GM20431 (cell line): ENCODE measurements around the gene SLCO4A1.
"Not testable (repeated sequence)": the region's sequence is repeated elsewhere in the genome, so short reads cannot be mapped to it uniquely, and the experiment has no call there.

Source experiments
- in situ Hi-C: fragments of 300-500 bp; cut with MseI, MboI; formaldehyde crosslinking; loops from one replicate; pipeline ENCODE4 v1.15.0; 2020; ENCODE audit warnings: low sequenced_read_pairs; ENCODE audit not compliant: unreplicated experiment

Gene SLCO4A1

DNA sequence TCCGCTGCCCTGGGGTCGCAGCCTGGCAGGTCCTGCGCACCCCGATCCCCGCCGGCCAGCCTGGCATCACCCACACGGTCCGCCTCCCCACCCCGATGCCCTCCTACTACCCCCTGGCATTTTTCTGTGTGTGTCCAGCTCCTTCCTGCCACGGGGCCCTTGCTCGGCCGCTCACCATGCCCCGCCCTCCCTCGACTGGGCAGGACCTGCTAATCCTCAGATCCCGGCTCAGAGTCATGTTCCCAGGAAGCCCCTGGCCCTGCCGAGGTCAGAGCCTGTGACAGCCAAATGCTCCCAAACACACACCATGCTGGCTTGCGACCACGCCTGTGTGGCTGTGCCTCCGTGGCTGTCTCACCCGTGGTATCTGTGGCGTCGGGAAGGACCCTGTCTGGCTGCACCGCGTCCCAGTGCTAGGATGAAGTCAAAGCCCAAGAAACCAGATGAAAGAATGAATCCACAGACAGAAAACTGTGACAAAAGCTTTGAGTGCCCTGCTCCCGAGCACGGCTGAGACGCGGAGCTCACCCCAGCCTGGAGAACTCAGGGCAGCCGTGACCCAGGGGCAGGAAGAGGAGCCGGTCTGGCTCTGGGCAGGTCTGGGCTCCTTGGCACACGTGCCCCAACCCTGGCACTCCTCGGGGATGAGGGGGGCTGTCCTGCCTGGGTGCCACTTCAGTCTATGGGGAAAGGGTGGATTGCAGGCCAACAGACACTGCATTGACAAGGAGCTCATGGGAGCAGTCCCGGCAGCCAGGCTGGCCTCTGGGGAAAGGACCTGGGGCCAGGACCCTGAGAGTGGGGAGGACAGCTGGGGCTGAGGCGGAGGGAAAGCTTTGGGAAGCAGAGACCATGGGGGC lies 20.8 kb upstream of the SLCO4A1 start:
- in situ Hi-C loops, result no loop called here

DNA sequence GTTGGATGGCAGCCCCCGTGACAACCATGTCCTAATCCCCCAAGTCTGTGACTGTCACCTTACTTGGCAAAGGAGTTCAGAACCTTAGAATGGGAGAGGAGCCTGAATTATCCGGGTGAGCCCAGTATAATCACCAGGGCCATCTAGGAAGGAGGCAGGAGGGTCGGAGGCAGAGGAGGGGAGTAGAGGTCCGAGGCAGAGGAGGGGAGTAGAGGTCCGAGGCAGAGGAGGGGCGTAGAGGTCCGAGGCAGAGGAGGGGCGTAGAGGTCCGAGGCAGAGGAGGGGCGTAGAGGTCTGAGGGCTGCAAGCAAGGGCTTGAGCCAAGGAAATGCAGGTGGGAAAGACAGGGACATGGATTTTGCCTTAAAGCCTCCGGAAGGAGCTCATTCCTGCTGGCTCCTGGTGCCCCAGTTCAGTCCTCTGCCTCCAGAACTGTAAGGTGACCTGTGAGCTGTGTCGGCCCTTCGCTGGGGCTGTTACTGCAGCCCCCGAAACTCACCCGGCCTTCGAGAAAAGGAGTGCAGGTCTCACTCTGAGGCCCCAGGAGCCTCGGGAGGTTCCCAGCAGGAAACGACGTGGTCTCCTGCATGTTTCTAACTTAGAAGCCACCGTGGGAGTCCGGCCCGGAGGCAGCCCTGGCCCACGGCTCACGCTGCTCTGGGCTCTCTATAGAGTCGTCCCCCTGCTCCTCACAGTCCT lies 20.0 kb upstream of the SLCO4A1 start:
- in situ Hi-C loops, result no loop called here

DNA sequence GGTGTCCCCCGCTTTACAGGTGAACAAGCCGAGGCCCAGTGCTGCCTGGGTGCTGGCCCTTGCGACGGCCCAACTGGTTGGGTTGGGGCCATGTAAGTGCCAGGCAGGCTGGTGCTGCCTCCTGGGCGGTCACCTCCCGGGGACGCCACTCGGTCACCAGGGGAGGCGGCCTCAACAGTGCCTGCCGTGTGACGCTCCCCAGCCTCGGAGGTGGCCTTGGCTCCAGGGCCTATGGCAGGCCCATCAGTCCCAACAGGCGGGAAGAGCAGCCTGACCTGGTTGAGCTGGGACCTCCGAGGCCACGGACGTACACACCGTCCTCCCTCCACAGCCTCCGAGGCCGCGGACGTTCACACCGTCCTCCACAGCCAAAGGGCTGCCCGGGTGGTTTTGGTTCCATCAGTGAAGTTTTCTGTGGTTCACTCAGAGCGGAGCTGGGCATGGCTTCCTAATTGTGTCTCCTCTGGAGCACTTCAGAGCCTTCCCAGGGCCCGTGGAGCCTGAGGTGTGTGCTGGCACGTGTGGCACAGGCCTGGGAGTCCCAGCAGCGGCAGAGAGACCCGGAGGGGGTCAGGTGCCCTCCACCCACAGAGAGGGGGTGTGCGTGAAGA lies 19.3 kb upstream of the SLCO4A1 start:
- in situ Hi-C loops, result no loop called here

DNA sequence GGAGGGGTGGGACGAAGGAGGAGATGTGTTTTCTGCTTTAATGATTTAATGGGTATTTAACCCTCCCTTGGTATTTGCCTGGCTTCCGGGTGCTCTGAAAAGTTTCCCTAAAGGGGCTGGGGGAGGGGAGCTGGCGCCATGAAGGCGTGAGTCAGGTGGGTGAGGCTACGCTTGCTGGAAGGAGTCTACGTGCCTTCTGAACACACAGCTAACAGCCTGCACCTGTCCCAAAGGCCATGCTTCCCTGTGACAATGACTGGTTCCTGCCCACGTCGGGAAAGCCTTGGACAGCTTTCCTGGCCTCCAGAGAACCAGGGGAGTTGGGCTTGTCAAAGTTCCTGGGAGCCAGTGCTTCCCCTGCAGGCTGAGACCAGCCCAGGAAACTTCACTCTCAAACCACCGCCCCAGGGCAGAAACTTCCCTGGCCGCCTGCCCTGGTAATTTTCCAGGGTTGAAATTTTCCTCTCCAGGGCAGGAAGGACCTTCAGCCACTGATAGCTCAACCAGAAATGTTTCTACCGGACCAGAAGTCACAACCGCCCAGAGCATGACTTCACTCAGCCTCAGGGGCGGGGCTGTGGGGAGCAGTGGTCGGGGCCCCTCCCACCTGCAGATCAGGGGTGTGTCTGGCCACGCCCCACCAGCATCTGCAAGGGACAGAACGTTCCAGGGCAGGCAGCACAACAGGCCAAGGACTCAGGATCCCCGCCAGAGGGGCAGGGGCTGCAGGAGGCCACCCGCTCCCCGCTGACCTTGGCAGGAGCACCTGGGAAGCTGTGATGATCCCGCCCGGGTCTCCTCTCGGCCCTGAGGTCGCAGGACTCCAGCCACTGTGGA lies 18.6 kb upstream of the SLCO4A1 start:
- in situ Hi-C loops, result no loop called here

DNA sequence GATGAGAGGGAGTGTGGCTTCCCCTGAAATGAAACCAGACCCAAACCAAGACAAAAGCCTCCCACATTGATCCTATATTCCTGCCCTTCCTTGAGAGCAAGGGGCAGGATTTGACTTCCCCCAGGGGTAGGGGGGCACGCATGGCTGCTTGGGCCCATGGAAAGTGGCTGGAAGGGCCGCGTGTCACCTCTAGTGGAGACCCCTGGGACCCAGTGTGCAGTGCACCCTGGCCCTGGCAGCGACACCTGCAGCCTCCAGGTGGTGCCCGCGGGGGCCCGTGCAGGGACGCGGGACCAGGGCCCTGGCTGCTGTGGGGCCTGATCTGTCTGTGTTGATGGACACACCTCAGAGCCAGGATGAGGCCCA lies 18.0 kb upstream of the SLCO4A1 start:
- in situ Hi-C loops, result no loop called here

DNA sequence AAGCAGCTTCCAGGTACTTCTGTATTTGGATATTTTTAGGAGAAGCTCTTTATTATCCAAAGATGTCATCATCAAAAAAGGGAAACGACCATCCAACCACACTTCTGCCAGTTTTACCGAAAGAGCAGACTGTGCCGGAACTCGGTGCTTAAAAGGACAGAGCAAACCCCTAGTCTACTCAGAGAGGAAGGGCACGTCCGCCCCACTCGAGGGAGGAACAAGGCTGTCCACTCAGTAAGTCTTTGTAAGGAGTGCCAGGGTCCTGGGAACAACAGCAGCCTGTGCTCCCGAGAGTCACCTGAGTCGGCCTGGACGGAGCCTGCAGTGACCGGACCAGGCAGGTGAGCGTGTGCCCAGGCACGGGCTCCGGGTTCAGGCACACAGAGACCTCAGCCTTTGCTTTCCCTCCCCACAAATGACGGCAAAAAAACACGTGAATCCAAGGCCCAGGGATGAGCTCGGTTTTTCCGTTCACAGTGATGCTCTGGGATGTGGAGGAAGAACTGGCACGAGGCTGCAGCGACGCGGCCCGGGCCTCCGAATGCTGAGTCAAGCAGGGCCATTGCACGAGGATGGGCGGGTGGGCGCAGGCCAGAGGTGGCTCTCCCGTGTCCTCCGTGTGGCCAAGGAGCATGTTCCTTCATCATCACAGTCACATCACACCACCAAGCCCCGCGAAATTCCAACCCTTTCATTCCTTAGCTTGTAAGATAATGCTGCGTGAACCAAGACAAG lies 17.4 kb upstream of the SLCO4A1 start:
- in situ Hi-C loops, result no loop called here

DNA sequence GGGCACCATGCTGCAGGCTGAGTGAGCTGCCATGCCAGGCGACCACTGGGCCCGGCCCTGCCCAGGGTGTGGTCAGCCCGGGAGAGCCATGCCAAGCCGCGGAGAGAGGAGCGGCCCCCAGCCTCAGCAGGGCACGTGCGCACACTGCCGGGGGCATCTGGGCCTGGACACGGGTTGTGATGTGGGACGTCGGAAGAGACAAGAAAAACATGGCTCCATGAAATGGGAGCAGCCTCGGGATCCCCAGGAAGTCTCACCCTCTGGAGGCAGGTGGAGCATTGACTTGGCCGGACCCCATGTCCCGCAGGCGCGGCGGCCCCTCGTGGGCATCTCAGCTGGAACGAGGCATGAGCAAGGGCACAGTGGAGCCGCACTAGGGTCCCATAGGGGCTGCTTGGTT lies 16.8 kb upstream of the SLCO4A1 start:
- in situ Hi-C loops, result no loop called here

DNA sequence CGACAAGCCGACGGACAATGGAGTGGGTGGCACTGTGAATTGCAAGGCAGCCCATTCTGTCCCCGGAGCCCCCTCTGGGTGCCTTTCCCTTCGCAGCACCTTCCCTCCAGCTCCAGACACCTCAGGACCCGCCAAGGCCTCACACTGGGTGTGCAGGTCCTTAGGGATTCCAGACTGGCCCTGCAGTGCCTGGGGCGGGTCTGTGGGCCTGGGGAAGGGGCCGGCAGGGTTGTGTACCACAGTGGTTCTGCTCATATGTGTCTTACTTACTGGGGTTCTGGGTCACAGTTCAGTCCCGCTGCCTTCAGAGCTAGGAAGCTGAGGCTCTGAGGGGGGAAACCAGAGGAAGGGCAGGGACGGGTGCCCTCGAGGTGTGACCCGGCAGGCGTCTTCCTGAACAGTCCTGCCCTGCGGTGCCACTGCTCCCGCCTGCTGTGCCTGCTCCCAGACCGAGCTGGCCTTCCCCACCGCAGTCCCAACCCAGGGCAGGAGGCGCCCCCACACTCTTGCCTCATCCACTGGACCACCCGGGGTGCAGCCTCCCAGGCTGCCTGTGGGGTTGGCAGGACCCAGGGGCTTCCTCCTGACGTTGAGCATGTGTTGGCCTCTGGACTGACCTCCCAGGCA lies 16.3 kb upstream of the SLCO4A1 start:
- in situ Hi-C loops, result no loop called here

DNA sequence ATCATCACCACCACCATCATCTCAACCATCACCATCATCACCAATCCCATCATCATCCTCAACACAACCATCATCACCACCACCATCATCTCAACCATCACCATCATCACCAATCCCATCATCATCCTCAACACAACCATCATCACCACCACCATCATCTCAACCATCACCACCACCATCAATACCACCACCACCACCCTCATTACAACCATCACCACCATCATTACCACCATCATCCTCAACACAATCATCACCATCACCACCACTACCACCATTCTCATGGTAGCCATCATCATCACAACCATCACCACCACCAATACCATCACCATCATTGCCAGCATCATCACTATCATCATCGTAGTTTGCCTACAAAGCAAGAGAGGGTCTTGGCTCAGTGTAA lies 14.9 kb upstream of the SLCO4A1 start:
- in situ Hi-C loops, result not testable (repeated sequence)

DNA sequence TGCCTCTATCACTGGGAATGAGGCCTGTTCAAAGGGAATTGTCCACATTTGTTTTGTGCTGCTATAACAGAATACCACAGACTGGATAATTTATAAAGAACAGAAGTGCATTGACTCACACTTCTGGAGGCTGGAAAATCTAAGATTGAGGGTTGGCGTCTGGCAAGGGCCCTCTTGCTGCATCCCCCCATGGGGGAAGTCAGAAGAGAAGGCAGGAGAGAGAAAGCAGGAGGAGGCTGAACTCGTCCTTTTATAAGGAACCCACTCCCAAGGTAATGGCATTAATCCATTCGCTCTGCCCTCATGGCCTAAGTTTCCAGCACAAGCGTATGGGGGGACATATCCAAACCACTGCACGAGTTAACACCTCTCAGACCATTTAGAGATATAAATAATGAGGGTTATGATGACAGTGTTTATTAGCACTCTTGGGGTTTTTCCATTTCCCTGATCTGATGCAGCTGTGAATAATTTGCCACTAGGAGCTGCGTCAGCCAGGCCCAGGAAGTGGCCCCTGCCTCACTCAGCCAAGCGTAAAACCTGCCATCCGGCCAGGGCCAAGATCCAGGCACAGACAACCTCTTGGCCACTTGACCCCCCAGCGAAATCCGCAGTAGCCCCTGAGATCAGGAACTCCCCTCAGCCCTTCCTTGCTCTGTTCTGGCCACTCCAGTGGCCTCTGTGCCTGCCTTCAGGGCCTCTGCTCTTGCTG lies 14.2 kb upstream of the SLCO4A1 start:
- in situ Hi-C loops, result no loop called here

DNA sequence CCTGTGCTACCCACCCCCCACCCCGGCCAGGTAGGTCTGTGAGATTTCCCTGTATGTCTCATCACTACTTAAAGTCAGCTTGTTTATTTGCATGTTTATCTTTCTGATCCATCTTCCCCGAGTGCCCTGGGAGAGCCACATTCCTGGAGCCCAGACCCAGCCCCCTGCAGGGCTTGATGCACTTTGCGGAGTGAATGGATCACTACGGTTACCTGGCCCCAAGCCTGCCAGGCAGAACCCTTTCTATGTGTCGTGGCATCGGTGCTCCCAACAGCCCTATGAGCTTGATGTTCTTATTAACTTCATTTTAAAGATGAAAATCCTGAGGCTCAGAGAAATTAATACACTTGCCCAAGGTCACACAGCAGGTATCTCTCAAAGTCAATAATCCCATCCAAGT lies 13.6 kb upstream of the SLCO4A1 start:
- in situ Hi-C loops, result no loop called here

DNA sequence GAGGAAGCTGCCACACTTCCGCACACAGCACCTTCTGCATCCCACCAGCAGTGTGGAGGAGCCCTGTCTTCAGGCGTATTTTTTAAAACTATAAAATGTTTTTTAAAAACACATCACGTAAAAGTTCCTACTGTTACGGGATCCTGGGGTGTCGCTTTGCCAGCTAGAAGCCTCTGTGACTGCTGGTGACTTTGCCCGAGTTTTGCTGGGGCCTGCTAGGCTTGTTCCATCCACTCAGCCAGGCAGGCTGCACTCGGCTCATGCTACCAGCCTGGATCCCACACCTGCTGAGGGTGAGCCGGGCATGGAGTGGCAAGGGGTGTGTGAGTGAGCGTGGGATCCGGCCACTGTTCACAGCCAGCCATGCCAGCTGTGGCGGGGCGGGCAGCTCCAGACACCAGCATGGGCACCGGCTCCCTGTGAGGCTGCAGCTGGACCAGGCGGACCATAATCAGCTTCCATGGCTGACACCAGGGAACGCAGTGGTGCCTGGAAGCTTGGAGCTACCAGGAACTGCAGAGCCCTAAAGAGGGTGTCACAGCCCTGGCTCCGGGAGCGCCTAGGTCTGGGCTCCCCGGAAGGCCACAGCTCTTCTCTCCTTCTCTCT lies 12.3 kb upstream of the SLCO4A1 start:
- in situ Hi-C loops, result no loop called here

DNA sequence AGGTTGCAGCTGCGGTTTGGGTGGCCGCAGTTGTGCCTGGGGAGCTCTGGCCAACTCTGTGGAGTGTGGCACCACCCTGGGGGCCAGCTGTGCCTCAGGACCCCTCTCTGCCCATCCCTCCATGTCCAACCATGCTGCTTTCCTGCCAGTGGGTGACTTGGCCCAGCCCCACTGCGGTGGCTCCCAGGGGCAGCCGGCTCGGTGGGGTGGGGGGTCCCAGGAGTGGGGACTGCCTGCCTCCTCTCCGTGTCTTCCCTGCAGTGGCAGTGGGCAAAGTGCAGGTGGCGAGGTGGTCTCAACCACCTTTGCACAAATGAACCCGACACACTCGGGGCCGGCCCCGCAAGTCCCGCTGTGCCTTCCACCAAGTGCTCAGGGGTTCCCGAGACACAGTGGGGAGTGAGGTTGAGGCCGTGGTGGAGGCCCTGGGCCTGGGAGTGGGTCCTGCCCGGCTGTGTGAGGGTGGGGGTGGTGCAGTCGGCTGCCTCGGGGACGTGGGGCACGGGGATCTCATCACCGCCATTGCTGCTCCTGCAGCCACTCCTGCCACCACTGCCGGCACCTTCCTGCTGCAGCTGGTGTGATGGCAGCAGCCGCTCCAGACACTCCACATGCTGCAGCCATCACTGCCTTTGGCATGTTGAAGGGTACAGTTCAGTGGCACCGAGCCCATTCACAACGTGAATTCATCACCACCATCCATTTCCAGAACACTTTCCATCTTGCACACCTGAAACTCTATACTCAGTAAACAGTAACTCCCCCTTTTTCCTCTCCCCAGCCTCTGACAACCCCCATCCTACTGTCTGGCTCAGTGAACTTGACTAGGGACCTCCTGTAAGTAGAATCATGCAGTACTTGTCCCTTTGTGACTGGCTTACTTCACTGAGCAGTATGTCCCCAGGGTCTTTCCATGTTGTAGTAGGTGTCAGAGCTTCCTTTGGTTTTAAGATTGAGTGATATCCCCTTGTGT lies 10.7 kb upstream of the SLCO4A1 start:
- in situ Hi-C loops, result no loop called here

DNA sequence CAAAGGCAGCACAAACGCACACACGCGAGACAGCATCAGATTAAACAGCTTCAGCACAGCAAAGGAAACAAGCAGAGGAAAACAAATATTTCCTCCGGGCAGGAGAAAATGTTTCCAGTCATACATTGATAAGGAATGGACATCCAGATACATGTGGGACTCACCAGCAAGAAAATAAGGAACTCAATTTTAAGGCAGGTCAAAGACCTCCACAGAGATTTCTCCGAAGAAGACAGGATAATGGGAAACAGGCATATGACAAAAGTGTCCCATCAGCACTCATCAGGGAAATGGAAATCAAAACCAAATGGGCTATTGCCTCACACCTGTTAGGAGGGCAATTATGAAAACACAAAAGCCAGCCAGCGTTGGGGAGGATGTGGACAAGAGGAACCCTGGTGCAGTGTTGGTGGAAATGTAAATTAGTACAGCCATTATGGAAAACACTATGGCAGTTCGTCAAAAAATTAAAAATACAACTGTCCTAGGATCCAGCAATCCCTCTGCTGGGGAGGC lies 9.7 kb upstream of the SLCO4A1 start:
- in situ Hi-C loops, result no loop called here

DNA sequence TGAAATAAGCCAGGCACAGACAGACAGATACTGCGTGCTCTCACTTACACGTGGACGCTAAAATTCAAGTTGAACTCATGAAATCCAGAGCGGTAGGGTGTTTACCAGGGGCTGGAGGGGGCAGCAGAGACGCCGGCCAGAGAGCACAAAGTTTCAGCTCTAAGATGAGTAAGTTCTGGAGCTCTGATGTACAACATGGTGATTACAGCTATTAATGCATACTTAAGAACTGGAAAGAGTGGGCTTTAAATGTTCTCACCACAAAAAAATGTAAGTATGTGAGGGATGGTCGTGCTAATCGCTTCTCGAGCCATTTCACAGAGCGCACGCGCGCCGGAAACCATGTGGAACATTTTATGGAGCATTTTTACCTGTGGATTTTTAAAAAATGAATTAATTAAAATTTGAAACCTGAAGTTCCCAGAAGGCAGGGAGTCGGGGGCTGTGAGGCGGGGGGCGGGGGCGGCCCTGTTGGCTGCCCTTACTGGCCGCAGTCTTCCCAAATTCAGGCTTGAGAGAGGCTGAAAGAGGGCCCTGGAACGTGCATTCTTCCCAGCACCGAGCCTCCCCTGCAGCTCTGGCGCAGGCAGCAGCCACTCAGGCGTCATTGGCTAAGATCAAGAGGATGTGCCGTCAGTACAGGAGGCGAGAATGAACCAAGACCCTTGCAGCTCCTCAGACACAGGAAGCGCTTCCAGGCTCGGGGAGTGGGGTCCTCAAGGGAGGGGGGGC lies 8.5 kb upstream of the SLCO4A1 start:
- in situ Hi-C loops, result no loop called here

DNA sequence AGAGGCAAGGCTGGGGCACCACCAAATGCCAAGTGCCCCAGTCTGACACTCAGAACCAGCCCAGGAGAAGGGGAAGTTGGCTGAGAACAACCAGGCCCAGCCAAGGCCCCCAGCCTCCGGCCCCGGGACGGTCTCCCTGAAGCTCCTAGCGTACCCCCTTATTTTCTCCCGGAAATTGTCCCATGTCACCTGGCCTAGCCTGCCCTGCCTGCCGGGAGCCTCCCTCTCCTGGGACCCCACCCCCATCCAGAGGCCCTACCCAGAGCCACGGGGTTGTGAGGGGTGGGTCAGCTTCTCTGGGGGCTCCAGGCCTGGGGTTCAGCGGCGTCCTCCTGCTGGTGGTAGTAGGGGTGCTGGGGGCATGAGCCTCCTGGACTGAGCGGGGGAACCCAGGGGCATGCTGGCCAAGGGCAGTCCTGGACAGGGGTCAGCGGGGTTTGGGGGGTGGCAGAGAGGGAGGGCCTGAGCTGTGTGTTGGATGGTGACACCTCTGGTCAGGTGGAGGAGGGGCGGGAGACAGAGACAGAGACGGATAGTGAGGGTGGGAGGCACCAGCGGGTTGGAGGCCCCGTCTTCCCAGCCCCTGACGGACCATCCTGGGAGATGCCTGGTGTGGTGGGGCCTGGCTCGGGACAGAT lies 7.9 kb upstream of the SLCO4A1 start:
- in situ Hi-C loops, result no loop called here
